ENCODE data around the gene TAF5L. TPM values are rescaled to one million over a fixed set of nuclear protein-coding genes. Genes with fewer than 3 reads are reported as not detected.

The TAF5L gene
- total and polyA plus RNA-seq, 2 experiments from 2014 or later, result 5.4 to 13.0 TPM

DNA sequence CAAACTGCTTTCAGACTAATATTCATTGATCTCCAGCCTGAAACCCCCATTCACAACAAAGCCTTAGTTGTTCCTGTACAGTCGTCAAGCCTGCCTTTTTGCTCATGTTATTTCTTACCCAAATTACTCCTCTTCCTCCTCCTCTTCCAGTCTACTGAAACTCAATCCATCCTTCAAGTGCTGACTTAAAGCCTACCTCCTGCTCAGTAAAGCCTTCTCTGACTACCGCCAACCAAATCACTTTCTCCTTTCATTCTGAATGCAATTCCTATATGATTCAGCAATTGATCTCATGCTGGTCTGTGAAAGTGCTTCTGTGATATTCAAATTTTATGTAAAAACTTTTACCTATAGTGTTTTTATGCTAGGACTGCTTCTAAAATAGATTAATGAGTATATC, 18.6 kb downstream of the TAF5L start:
- H4K20me1 ChIP-seq (ENCODE audit: insufficient read depth, poor library complexity, severe bottlenecking), result no peaks in the 10 kb centered on the region
- no peak overlapping the region for H3K4me3 ChIP-seq
- TF ChIP-seq, protein P1, sequence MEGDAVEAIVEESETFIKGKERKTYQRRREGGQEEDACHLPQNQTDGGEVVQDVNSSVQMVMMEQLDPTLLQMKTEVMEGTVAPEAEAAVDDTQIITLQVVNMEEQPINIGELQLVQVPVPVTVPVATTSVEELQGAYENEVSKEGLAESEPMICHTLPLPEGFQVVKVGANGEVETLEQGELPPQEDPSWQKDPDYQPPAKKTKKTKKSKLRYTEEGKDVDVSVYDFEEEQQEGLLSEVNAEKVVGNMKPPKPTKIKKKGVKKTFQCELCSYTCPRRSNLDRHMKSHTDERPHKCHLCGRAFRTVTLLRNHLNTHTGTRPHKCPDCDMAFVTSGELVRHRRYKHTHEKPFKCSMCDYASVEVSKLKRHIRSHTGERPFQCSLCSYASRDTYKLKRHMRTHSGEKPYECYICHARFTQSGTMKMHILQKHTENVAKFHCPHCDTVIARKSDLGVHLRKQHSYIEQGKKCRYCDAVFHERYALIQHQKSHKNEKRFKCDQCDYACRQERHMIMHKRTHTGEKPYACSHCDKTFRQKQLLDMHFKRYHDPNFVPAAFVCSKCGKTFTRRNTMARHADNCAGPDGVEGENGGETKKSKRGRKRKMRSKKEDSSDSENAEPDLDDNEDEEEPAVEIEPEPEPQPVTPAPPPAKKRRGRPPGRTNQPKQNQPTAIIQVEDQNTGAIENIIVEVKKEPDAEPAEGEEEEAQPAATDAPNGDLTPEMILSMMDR (IDR thresholded peaks at IDR 0.05; ENCODE audit: poor library complexity), result no peak
- H3K4me2 ChIP-seq, result no peak overlapping the region
- no peaks in the 10 kb centered on the region for H3K9me2 ChIP-seq (replicated peaks; ENCODE audit: insufficient read depth)
- no peak overlapping the region for H3K27ac ChIP-seq
- no peaks in the 10 kb centered on the region for H3K9me3 ChIP-seq (ENCODE audit: low read depth)
- no peaks in the 10 kb centered on the region for H3K4me1 ChIP-seq (ENCODE audit: insufficient read depth)
- no peaks in the 10 kb centered on the region for H3K27me3 ChIP-seq
- no peaks in the 10 kb centered on the region for H3K79me2 ChIP-seq
- no peak for DNase-seq (ENCODE audit: low spot score)
- 94% methylated on average over 2 of the region's 2 CpGs for WGBS (ENCODE audit: low lambda C conversion rate, missing lambda C conversion rate)
- H3K36me3 ChIP-seq (replicated peaks; ENCODE audit: insufficient read depth, low read depth), result no peaks in the 10 kb centered on the region
- no peak overlapping the region for H2AFZ ChIP-seq

DNA sequence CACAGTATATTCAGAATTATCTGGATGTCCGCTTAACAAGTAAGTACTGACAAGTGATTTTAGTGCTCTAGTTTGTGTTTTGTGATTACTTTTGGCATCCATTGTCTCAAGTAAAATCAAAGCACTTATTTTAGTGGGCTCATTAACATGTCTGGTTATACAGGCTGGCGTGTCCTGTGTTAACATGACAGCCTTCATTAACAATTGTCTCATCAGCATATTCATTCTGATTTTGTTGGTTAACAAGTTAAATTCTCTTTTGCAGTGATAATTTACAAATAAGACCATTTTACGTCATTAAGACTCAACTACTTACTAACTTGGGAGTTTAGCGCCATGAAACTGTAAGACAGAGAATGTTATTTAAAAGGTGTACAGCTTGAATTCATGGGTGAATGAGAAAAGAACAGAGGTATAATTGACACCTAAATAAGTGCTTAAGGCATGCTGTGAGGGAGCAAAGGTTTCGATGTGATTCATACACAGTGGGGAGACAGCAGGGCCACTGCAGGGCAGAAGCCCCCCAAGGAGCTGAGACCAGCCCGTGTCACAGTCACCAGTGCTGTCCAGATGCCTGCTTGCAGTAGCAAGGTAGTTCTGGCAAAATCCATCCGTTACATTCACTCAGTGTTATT, 22.4 kb downstream of the TAF5L start:
- no peak overlapping the region for H2AFZ ChIP-seq
- H4K20me1 ChIP-seq (ENCODE audit: insufficient read depth, poor library complexity, severe bottlenecking), result no peaks in the 10 kb centered on the region
- no peak for TF ChIP-seq EZH2phosphoT487 (IDR thresholded peaks at IDR 0.05; ENCODE audit: low read depth, severe bottlenecking, unreplicated experiment)
- TF ChIP-seq, protein P1 (IDR thresholded peaks at IDR 0.05; ENCODE audit: poor library complexity), result no peak
- TF ChIP-seq EZH2 (IDR thresholded peaks at IDR 0.05; ENCODE audit: borderline replicate concordance), result no peak
- H3K27me3 ChIP-seq, result no peaks in the 10 kb centered on the region
- no peaks in the 10 kb centered on the region for H3K9me3 ChIP-seq (ENCODE audit: low read depth)
- WGBS (ENCODE audit: low lambda C conversion rate, missing lambda C conversion rate), result 95% methylated on average over 7 of the region's 7 CpGs
- DNase-seq (ENCODE audit: low spot score), result no peak
- H3K9me2 ChIP-seq (replicated peaks; ENCODE audit: insufficient read depth), result no peaks in the 10 kb centered on the region
- no peaks in the 10 kb centered on the region for H3K4me1 ChIP-seq (ENCODE audit: insufficient read depth)
- no peak overlapping the region for H3K27ac ChIP-seq
- H3K36me3 ChIP-seq (replicated peaks; ENCODE audit: insufficient read depth, low read depth), result no peaks in the 10 kb centered on the region
- H3K4me2 ChIP-seq, result no peak overlapping the region
- peaks cover 4% of the 10 kb centered on the region for H3K79me2 ChIP-seq
- no peak overlapping the region for H3K4me3 ChIP-seq

DNA sequence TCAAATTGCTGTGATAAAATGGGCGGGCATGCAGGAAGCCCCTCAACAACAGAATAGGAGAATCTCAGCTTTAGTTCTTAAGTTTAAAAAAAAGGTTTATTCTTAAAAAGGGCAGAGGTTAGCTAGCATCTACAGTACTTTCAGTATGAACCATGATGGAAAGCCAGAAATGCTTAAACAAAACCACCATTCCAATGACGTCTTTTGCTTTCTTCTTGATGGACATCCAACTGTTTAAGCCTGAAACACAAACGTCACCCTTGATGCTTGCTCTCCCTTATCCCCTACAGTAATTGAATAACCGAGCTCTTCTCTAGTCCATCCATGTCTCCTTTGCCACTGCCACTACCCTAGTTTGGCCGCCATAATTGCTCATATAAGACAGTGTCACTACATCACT, 25.7 kb downstream of the TAF5L start:
- Histone ChIP-seq H3K4me3 (no peak overlapping the region), H3K36me3 (replicated peaks; ENCODE audit: insufficient read depth, low read depth) (no peaks in the 10 kb centered on the region), H4K20me1 (ENCODE audit: insufficient read depth, poor library complexity, severe bottlenecking) (no peaks in the 10 kb centered on the region), H3K9me3 (ENCODE audit: low read depth) (no peaks in the 10 kb centered on the region), H2AFZ (no peak overlapping the region), H3K27ac (no peak overlapping the region), H3K9me2 (replicated peaks; ENCODE audit: insufficient read depth) (no peaks in the 10 kb centered on the region), H3K27me3 (no peaks in the 10 kb centered on the region), H3K79me2 (peaks cover 4% of the 10 kb centered on the region), H3K4me2 (no peak overlapping the region), H3K4me1 (ENCODE audit: insufficient read depth) (no peaks in the 10 kb centered on the region)
- TF ChIP-seq EZH2phosphoT487 (IDR thresholded peaks at IDR 0.05; ENCODE audit: low read depth, severe bottlenecking, unreplicated experiment), result no peak
- no peak for TF ChIP-seq EZH2 (IDR thresholded peaks at IDR 0.05; ENCODE audit: borderline replicate concordance)
- TF ChIP-seq, protein P1 (IDR thresholded peaks at IDR 0.05; ENCODE audit: poor library complexity), result no peak
- 95% methylated on average over 5 of the region's 5 CpGs for WGBS (ENCODE audit: low lambda C conversion rate, missing lambda C conversion rate)
- DNase-seq (ENCODE audit: low spot score), result no peak

Data from hepatocyte (in vitro differentiated cells).